Stimulated activated CD8-positive, alpha-beta memory T cell treated with anti-CD3 and anti-CD28 coated beads, Interleukin-15, amount 100 ng/mL, for 1 hour (primary cell): Measurements from ENCODE around the gene SLC44A3.

Experiments
- DNase-seq: peaks from one replicate; pipeline ENCODE4 v3.0.0-alpha.2; 2020; ENCODE audit warnings: low read depth

Gene SLC44A3

DNA sequence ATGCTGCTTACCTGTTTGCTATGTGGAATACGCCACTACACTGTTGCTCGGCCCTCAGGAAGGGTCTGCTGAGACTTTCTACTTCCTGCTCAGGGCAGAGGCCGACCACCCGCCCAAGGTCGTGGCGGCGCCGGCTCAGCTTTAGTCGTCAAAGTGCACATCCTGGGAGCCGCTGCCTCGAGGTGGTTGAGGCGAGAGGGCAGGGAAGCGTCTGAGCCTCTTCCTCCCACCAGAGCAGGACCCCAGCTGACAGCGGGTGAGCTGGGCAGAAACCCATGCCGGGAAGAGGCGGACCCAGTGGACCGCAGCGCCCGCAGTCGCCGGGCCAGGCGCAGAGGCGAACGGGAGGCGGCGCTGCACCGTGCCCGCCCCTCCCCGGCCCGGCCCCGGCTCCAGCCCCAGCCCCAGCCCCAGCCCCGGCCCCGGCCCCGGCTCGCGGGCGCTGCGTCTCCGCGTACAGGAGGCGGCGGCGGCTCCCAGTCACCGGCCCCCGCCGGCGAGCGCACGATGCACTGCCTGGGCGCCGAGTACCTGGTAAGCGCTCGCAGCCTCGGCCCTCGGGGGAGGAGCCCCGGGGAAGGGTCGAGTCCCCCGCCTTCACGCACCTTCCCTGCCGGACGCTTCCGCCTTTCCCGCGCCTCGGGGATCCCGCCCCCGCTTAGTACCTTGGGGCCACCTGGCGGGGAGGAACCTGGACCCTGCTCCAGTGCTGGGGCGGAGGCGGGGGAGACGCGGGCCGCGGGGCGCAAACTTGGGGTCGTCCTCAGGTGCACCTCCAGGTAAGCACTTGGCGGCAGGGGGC is at the start of gene SLC44A3:
TSS of gene SLC44A3 (plus strand) at position 413 of the 802 bp plus-strand sequence. CDS start at position 508, 95 bp downstream.
- DNase-seq = no peak

DNA sequence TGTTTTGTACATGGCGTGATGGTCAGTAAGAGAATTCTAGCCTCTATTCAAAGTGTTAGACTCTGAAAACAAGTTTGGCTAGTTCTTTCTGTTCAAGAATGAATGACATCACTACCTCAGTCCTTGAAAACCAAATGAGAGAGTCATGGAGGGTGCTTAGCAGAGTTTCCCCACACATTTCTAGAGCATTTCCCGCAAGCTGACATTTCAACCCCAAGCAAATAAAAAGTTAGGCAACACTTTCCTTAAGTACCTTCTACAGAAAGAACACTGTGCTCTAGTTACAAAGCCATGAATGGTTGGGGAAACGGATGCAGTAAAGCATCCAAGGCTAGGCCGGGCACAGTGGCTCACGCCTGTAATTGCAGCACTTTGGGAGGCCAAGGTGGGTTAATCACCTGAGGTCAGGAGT is 47.9 kb upstream of the SLC44A3 start:
- no peak for DNase-seq

DNA sequence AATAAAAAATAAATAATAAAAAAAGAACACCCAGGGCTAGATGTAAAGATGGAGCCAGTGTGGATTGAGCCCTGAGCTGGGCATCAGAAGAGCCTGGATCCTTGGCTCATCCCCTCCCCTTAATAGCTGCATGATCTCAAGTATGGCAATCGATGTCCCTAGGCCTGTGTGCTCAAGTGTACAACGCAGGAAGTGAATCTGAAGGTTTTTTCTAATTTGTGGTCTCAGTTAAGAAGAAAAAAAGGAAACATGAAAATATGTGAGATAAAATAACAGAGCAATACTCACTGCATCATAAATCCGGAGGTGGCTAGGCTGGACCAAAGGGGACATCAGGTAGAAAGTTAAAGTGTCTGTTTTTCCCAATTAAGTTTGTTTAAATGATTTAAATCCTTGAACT is 47.3 kb upstream of the SLC44A3 start:
- no peak for DNase-seq

DNA sequence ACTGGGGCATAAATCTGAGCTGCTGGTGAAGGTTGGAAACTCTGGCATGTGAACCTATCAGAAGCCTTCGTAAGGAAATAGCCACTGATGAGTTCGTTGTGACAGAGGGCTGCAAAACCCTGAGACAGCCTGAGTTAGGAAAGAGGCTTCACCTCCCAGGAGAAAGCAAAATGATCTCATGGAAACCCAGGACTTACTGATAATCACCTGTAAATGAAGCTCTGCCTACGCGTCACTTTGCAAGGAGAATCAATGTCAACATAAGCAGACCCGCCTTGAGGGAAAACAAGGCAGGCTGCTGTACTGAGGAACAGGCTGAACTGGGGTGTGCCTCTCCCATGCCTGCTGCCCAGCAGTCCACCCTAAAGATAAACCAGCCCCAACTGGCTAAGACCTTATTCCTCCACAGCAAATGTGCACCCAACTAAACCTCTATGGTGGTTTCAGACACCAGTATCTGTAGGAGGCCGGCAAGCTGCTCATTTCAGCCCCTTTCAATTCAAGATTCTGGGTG is 46.8 kb upstream of the SLC44A3 start:
- DNase-seq = no peak

- no peak for DNase-seq
Observed at GRCh38 chr1:94773931-94774422, 46.2 kb upstream of the SLC44A3 start.

- no peak for DNase-seq
Observed at GRCh38 chr1:94776474-94776873, 43.7 kb upstream of the SLC44A3 start.

DNA sequence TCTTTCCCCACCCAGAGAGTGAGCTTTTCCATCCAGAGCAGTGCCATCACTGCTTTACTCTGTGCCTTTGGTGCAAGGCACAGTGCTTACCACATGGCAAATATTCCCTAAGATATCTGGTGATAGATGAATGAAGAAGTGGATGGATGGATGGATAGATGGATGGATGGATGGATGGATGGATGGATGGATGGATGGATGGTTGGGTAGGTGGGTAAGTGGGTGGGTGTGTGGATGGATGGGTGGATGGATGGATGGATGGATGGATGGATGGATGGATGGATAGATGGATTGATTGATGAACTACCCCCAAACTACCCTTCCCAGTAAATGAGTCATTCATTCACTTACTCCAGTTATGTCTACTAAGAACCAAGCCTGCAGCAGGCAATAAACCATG is 42.9 kb upstream of the SLC44A3 start:
- DNase-seq = no peak

DNA sequence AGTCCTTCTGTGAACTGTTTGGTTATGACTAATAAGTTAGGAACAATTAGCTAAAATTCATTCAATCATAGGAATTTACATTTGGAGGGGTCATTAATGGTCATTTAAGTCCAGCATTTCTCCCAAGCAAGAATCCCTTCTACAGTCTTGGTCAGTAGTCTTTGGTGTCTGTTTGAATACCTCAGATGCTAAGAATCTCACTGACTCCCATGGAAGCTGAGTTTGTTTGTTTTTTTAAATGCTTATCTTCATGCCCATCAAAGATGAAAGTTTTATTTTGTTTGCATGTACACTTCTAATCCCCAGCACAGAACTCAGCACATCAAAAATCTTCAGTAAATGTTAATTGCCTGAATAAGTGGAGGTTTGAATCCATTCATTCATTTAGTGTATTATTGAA is 41.3 kb upstream of the SLC44A3 start:
- DNase-seq = no peak

DNA sequence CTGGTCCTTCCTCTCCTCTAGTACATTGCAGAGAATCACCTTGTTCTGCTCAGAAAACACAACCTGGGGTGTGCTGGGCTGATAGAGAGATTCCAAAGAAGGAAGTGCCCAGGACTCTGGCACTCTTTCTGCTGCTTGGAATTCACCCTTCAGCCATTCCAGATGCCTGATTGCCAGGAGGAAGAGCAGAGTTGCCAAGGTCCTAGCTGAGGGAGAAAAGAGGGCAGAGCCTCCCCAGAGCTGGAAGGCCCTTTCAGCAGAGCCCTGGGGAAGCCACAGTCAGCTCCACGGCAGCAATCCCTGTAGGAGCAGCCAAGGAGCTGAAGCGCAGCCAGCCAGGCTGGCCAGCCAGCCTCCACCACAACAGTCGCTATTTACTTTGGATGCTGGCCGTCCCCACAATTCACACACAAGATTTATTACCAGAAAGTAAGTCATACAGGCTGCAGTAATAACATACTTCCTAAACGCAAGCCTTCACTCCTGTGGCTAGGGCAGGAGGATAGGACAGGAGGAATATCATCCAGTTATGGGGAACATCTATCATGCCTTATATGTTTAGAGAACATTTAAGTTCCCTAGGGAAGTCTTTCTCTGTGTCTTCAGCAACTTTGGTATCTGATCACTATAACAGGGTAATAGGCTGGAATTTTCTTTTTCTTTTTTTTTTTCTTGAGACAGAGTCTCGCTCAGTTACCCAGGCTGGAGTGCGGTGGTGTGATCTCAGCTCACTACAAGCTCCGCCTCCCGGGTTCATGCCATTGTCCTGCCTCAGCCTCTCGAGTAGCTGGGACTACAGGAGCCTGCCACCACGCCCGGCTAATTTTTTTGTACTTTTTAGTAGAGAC is 36.6 kb upstream of the SLC44A3 start:
- DNase-seq = no peak

DNA sequence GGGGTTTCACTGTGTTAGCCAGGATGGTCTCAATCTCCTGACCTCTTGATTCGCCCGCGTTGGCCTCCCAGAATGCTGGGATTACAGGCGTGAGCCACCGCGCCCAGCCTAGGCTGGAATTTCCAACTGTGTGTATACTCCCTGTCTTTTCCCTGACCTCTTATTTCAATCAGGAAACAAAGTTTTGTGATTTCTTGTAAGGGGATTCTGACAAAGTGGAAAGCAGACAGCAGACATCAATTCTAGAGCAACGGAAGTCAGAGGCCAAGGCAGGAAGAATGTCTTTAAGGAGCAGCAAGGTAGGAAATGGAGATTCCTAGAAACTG is 36.0 kb upstream of the SLC44A3 start:
- no peak for DNase-seq

GRCh38 chr1:94787691-94788090 is 32.5 kb upstream of the SLC44A3 start:
- DNase-seq = no peak

GRCh38 chr1:94790246-94790645 is 29.9 kb upstream of the SLC44A3 start:
- DNase-seq = no peak

- DNase-seq = no peak
Observed at GRCh38 chr1:94790670-94791069, 29.5 kb upstream of the SLC44A3 start.

DNA sequence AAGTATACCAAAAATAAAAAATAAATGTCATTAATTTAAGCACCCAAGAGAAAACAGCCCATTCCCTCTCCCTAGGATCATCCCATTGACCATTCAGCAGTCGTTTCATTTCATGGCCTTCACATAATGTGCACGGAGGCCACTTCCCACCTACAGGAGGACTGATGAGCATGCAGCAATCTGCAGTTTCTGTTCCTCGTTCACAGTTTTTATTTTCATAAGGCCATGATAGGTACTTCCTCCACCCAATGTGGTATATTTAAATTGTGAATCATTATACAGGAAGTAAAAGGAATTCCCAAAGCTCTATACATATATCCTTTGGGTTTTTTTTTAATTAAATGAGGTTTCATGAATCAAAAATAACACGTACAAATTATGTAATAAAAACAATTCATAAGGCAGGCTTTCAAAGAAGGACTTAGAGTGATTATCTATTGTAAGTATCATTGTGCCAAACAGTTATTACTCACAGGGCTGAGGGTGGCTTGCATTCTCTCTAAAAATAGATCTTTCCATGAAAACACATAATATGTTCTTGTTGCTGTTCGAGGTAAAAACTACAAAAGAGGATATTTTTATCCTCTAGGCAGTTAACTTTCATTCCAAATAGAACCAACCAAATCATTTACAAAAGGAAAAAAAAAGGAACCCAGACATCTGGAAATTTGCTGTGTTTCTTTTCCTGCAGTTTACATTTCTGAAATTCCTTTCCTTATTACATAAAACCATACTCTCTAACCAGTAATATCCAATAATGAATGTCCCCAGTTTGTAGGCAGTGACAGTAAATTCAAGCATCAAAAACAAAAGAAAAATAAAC is 27.5 kb upstream of the SLC44A3 start:
- no peak for DNase-seq

DNA sequence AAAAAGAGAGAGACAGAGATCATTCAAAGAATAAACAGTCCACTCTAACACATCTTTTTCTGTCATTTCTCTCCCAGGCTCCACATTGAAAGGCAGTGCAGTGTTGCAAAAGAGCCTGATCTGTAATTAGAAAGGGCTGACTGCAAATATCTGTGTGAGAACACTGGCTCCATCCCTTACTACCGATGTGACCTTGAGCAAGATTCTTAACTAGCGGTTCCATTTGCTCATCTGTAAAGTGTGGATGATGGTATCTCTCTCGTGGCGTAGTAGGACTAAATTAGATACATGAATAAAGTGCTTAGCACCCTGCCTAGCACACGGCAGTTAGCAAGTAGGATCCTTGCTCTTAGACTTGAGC is 26.9 kb upstream of the SLC44A3 start:
- DNase-seq = no peak

DNA sequence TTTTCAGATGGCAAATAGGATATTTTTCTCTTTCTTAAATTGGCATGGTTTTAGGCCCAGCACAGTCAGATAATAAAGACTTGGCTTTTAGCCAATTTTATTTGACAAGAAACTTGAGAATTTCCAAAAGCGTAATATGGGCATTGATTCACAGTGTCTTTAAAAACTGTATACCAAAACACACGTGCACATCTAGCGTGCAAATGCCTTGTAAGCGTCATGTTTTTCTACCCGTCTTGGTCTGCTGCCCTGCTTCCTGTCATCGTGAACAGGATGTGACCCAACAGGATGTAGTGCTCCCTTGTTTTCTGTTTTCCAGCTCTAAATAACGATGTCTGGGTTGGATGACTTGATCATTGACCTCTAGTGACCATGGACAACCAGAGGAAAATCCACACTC is 24.7 kb upstream of the SLC44A3 start:
- DNase-seq = no peak

- no peak for DNase-seq
Observed at GRCh38 chr1:94796266-94796665, 23.9 kb upstream of the SLC44A3 start.

GRCh38 chr1:94797291-94797690 is 22.9 kb upstream of the SLC44A3 start:
- DNase-seq = no peak

DNA sequence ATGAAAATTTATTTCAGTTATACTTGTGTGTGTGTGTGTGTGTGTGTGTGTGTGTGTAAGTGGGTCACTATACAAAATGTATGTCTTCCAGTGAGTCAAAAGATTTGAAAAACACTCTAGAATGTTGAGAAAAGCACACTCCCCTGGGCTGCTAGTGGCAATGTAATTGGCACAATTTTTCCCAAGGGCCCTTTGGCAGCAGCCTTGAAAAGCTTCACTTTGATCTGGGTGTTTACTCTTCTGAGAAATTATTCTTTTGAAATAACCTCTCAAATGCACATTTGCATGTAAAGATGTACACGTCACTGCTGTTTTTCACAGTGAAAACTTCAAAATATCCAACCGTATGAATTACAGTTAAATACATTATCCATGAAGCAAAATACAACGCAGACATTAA is 22.1 kb upstream of the SLC44A3 start:
- no peak for DNase-seq

DNA sequence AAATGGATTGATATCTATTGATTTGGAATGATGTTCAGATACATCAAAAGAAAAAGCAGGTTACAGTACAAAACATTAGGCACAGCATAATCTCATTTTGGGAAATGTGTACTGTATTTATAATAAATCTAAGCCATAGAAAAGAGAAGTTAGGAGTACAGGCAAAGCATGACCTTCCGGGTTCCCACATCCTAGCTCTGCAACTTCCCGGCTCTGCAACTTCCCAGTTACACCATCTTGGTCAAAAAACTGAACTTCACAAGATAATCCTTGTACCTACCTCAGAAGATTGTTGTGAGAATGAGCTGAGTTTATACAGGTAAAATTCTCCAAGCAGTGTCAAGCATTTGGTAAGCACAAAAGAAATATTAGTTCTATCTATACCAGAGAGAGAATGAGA is 21.7 kb upstream of the SLC44A3 start:
- DNase-seq = no peak

GRCh38 chr1:94799206-94799605 is 21.0 kb upstream of the SLC44A3 start:
- DNase-seq = no peak

DNA sequence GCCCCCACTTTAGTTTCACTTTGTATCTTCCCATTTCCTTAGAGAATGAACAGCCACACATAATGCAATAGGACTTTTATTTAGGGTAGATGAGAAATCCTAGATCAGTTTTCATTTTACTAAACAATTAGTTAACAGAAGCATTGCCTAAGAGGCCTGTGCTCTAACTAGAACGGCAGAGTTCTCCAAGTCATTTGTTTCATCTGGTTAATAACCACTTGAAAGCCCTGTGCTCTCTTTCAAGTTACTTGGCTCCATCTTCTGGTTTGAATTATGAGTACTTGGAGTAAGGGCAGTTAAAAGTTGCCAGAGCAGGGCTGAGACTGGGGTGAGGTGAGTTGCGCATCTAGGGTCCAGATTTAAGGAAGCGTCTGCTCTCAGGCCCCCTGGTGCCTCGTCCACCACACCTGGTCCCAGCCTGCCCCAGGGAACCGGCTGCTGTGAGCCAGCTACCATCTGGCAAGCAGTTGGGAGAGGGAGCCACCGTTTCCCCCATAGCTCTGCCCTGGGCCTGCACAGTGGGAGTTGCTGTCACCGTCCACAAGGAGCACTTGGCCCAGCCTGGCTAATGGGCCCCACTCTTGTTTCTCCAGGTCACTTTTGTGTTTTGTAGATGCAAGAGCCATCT is 18.1 kb upstream of the SLC44A3 start:
- DNase-seq = no peak
